HEK293T (cell line): ENCODE measurements around the gene DAP.

Experiments
- BHLHE40 ChIP-seq: fragments of 450-650 bp; IDR thresholded peaks from 2 replicates; pipeline ENCODE4 v1.6.1; 2016; ENCODE audit warnings: mild to moderate bottlenecking, moderate library complexity, borderline replicate concordance
- FOXA1 ChIP-seq: fragments of 450-650 bp; IDR thresholded peaks from 2 replicates; pipeline ENCODE4 v1.6.1; 2016; ENCODE audit warnings: mild to moderate bottlenecking
- FOXM1 ChIP-seq: fragments of 450-650 bp; IDR thresholded peaks from 2 replicates; pipeline ENCODE4 v1.6.1; 2017; ENCODE audit warnings: mild to moderate bottlenecking, borderline replicate concordance
- L3MBTL2 ChIP-seq: fragments of 450-650 bp; conservative IDR thresholded peaks from 2 replicates; pipeline ENCODE4 v1.6.1; 2016; ENCODE audit warnings: mild to moderate bottlenecking
- NFRKB ChIP-seq: fragments of 450-650 bp; IDR thresholded peaks from 2 replicates; pipeline ENCODE4 v1.6.1; 2016; ENCODE audit warnings: mild to moderate bottlenecking, moderate library complexity
- SP1 ChIP-seq: fragments of 450-650 bp; IDR thresholded peaks from 2 replicates; pipeline ENCODE4 v1.6.1; 2017
- SUZ12 ChIP-seq: fragments of 450-650 bp; IDR thresholded peaks from 2 replicates; pipeline ENCODE4 v1.6.1; 2016; ENCODE audit warnings: mild to moderate bottlenecking
- TARDBP ChIP-seq: fragments of 450-650 bp; IDR thresholded peaks from 2 replicates; pipeline ENCODE4 v1.6.1; 2016

GRCh38 chr5:10644192-10644591, 116.8 kb downstream of the DAP start:
- TF ChIP-seq SUZ12 = no peak
- TF ChIP-seq TARDBP = no peak
- TF ChIP-seq BHLHE40 = no peak
- no peak for TF ChIP-seq L3MBTL2
- TF ChIP-seq NFRKB = no peak
- TF ChIP-seq SP1 = no peak
- no peak for TF ChIP-seq FOXM1
- TF ChIP-seq FOXA1 = no peak
